WTC11 (cell line): Measurements from ENCODE around the gene SND1. TPM values are rescaled to one million over a fixed set of nuclear protein-coding genes. Genes with fewer than 3 reads are reported as not detected.

Experiments used
- ATAC-seq: fragments of 200-7000 bp; cut with Tn5 transposase; 2 replicates; pipeline ENCODE4 v1.10.0; 2021; ENCODE audit warnings: mild to moderate bottlenecking, moderate library complexity
- CTCF ChIA-PET: fragments of 300-600 bp; sonication (Branson Sonifier 250); formaldehyde crosslinking; loops from one replicate; lab custom pipeline; 2021; ENCODE audit warnings: antibody characterized with exemption; lab: Charles Lee
- POLR2A ChIA-PET: fragments of 350-600 bp; sonication (Branson Sonifier 250); formaldehyde crosslinking; loops from one replicate; lab custom pipeline; 2021; ENCODE audit warnings: antibody characterized with exemption; lab: Charles Lee
- DNase-seq: peaks from one replicate; pipeline ENCODE4 v3.0.0; 2021; ENCODE audit warnings: low spot score
- H3K27ac Mint-ChIP-seq: 2 replicates; pipeline ENCODE4 v1.8.0; 2021; ENCODE audit warnings: mixed read lengths
- H3K27me3 Mint-ChIP-seq: 2 replicates; pipeline ENCODE4 v1.8.0; 2021; ENCODE audit warnings: low read depth, mild to moderate bottlenecking, moderate library complexity, mixed read lengths
- H3K36me3 Mint-ChIP-seq: 2 replicates; pipeline ENCODE4 v1.8.0; 2021; ENCODE audit warnings: mixed read lengths
- H3K4me1 Mint-ChIP-seq: 2 replicates; pipeline ENCODE4 v1.8.0; 2022; ENCODE audit warnings: mixed read lengths
- H3K4me3 Mint-ChIP-seq: 2 replicates; pipeline ENCODE4 v1.8.0; 2021; ENCODE audit warnings: mild to moderate bottlenecking, moderate library complexity, mixed read lengths
- H3K9me3 Mint-ChIP-seq: 2 replicates; pipeline ENCODE4 v1.8.0; 2021; ENCODE audit warnings: mixed read lengths
- CBFB ChIP-seq: sonication (generic); formaldehyde crosslinking; IDR thresholded peaks from 2 replicates; pipeline ENCODE4 v1.8.1; 2022; ENCODE audit warnings: mild to moderate bottlenecking, low read depth, missing genetic modification reagents
- CREB1 ChIP-seq: sonication (generic); formaldehyde crosslinking; IDR thresholded peaks from 2 replicates; pipeline ENCODE4 v1.8.0; 2023; ENCODE audit warnings: mild to moderate bottlenecking, missing genetic modification reagents
- CREM ChIP-seq: sonication (generic); formaldehyde crosslinking; IDR thresholded peaks from 2 replicates; pipeline ENCODE4 v1.8.1; 2022; ENCODE audit warnings: mild to moderate bottlenecking, missing genetic modification reagents, moderate library complexity
- E2F1 ChIP-seq: sonication (generic); formaldehyde crosslinking; IDR thresholded peaks from 2 replicates; pipeline ENCODE4 v1.8.0; 2022; ENCODE audit warnings: mild to moderate bottlenecking, missing genetic modification reagents
- FOXP1 ChIP-seq: sonication (generic); formaldehyde crosslinking; IDR thresholded peaks from 2 replicates; pipeline ENCODE4 v1.8.0; 2022; ENCODE audit warnings: missing genetic modification reagents, mild to moderate bottlenecking, moderate library complexity, borderline replicate concordance
- IRF2 ChIP-seq: sonication (generic); formaldehyde crosslinking; IDR thresholded peaks from 2 replicates; pipeline ENCODE4 v1.8.0; 2022; ENCODE audit warnings: low read depth, missing genetic modification reagents, borderline replicate concordance
- NFYB ChIP-seq: sonication (generic); formaldehyde crosslinking; conservative IDR thresholded peaks from 2 replicates; pipeline ENCODE4 v1.8.0; 2022; ENCODE audit warnings: low read depth, missing genetic modification reagents
- NR3C1 ChIP-seq: sonication (generic); formaldehyde crosslinking; conservative IDR thresholded peaks from 2 replicates; pipeline ENCODE4 v1.8.1; 2023; ENCODE audit warnings: low read depth, mild to moderate bottlenecking, missing genetic modification reagents
- PRRX2 ChIP-seq: fragments of 250-450 bp; sonication (Bioruptor Pico); IDR thresholded peaks from 2 replicates; pipeline ENCODE4 v1.8.0; 2021; ENCODE audit warnings: mild to moderate bottlenecking
- SMAD4 ChIP-seq: sonication (generic); formaldehyde crosslinking; IDR thresholded peaks from 2 replicates; pipeline ENCODE4 v1.8.0; 2022; ENCODE audit warnings: mild to moderate bottlenecking, missing genetic modification reagents
- SOX15 ChIP-seq: fragments of 250-450 bp; sonication (Bioruptor Pico); IDR thresholded peaks from 2 replicates; pipeline ENCODE4 v1.9.0; 2021; ENCODE audit warnings: mild to moderate bottlenecking
- TEAD1 ChIP-seq: sonication (generic); formaldehyde crosslinking; IDR thresholded peaks from 2 replicates; pipeline ENCODE4 v1.8.0; 2022; ENCODE audit warnings: mild to moderate bottlenecking, missing genetic modification reagents
- USF1 ChIP-seq: sonication (generic); formaldehyde crosslinking; IDR thresholded peaks from 2 replicates; pipeline ENCODE4 v1.8.0; 2022; ENCODE audit warnings: mild to moderate bottlenecking, missing genetic modification reagents
- ZBTB21 ChIP-seq: sonication (generic); formaldehyde crosslinking; IDR thresholded peaks from 2 replicates; pipeline ENCODE4 v1.8.1; 2023; ENCODE audit warnings: mild to moderate bottlenecking, missing genetic modification reagents, borderline replicate concordance
- ZNF138 ChIP-seq: sonication (generic); formaldehyde crosslinking; conservative IDR thresholded peaks from 2 replicates; pipeline ENCODE4 v1.8.1; 2022; ENCODE audit warnings: mild to moderate bottlenecking, moderate library complexity, missing genetic modification reagents
- total RNA-seq: library from RNA; stranded (reverse); gene quantifications from 3 replicates; pipeline ENCODE4 v1.2.3, GENCODE V29; 2021
- TF ChIP-seq, protein P1 (sequence below): sonication (generic); formaldehyde crosslinking; IDR thresholded peaks from 2 replicates; pipeline ENCODE4 v1.8.0; 2023; ENCODE audit warnings: missing genetic modification reagents, mild to moderate bottlenecking, borderline replicate concordance
- TF ChIP-seq, protein P2 (sequence below): fragments of 250-450 bp; sonication (Bioruptor Pico); IDR thresholded peaks from 2 replicates; pipeline ENCODE4 v1.9.0; 2021; ENCODE audit warnings: mild to moderate bottlenecking
- TF ChIP-seq, protein P3 (sequence below): fragments of 250-450 bp; sonication (Bioruptor Pico); IDR thresholded peaks from 2 replicates; pipeline ENCODE4 v1.9.0; 2021; ENCODE audit warnings: moderate library complexity, mild to moderate bottlenecking, inconsistent platforms, borderline replicate concordance
- TF ChIP-seq, protein P4 (sequence below): sonication (generic); formaldehyde crosslinking; IDR thresholded peaks from 2 replicates; pipeline ENCODE4 v1.8.0; 2023; ENCODE audit warnings: mild to moderate bottlenecking, missing genetic modification reagents

Gene SND1
- total RNA-seq, 1 experiment from 2014 or later, result 261 TPM

- POLR2A ChIA-PET, result no interaction called here
- H3K4me1 Mint-ChIP-seq, result peaks cover 38% of the 10 kb centered on the region
- no peak for DNase-seq
- TF ChIP-seq ZBTB21 (CRISPR knock-in tag) (no peak), USF1 (CRISPR knock-in tag) (no peak), E2F1 (CRISPR knock-in tag) (no peak), SMAD4 (CRISPR knock-in tag) (no peak), CREB1 (no peak), TEAD1 (CRISPR knock-in tag) (no peak)
- TF ChIP-seq, all 79 proteins: peak for 0
- no peaks in the 10 kb centered on the region for H3K27me3 Mint-ChIP-seq
- H3K36me3 Mint-ChIP-seq, result peaks cover 2% of the 10 kb centered on the region; the same call in 1 of the 2 replicates
- CTCF ChIA-PET, result no interaction called here
- no peaks in the 10 kb centered on the region for H3K9me3 Mint-ChIP-seq
- no peak overlapping the region for H3K4me3 Mint-ChIP-seq
- no peak for ATAC-seq
- peak overlapping the region; percentile 20; the same call in 1 of the 2 replicates for H3K27ac Mint-ChIP-seq
Observed at GRCh38 chr7:127844707-127845331, 192.8 kb downstream of the SND1 start.

GRCh38 chr7:127845522-127846214 is 193.7 kb downstream of the SND1 start:
- TF ChIP-seq, protein P1, sequence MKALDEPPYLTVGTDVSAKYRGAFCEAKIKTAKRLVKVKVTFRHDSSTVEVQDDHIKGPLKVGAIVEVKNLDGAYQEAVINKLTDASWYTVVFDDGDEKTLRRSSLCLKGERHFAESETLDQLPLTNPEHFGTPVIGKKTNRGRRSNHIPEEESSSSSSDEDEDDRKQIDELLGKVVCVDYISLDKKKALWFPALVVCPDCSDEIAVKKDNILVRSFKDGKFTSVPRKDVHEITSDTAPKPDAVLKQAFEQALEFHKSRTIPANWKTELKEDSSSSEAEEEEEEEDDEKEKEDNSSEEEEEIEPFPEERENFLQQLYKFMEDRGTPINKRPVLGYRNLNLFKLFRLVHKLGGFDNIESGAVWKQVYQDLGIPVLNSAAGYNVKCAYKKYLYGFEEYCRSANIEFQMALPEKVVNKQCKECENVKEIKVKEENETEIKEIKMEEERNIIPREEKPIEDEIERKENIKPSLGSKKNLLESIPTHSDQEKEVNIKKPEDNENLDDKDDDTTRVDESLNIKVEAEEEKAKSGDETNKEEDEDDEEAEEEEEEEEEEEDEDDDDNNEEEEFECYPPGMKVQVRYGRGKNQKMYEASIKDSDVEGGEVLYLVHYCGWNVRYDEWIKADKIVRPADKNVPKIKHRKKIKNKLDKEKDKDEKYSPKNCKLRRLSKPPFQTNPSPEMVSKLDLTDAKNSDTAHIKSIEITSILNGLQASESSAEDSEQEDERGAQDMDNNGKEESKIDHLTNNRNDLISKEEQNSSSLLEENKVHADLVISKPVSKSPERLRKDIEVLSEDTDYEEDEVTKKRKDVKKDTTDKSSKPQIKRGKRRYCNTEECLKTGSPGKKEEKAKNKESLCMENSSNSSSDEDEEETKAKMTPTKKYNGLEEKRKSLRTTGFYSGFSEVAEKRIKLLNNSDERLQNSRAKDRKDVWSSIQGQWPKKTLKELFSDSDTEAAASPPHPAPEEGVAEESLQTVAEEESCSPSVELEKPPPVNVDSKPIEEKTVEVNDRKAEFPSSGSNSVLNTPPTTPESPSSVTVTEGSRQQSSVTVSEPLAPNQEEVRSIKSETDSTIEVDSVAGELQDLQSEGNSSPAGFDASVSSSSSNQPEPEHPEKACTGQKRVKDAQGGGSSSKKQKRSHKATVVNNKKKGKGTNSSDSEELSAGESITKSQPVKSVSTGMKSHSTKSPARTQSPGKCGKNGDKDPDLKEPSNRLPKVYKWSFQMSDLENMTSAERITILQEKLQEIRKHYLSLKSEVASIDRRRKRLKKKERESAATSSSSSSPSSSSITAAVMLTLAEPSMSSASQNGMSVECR (CRISPR knock-in tag), result no peak
- TF ChIP-seq, protein P2, sequence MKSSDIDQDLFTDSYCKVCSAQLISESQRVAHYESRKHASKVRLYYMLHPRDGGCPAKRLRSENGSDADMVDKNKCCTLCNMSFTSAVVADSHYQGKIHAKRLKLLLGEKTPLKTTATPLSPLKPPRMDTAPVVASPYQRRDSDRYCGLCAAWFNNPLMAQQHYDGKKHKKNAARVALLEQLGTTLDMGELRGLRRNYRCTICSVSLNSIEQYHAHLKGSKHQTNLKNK (CRISPR knock-in tag), result no peak
- no peak for TF ChIP-seq FOXP1 (CRISPR knock-in tag)
- no peak for TF ChIP-seq CBFB (CRISPR knock-in tag)
- TF ChIP-seq NFYB, result no peak
- no peak for TF ChIP-seq SOX15 (CRISPR knock-in tag)
- TF ChIP-seq, protein P3, sequence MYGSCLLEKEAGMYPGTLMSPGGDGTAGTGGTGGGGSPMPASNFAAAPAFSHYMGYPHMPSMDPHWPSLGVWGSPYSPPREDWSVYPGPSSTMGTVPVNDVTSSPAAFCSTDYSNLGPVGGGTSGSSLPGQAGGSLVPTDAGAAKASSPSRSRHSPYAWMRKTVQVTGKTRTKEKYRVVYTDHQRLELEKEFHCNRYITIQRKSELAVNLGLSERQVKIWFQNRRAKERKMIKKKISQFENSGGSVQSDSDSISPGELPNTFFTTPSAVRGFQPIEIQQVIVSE (CRISPR knock-in tag), result no peak
- peaks cover 2% of the 10 kb centered on the region; the same call in 1 of the 2 replicates for H3K36me3 Mint-ChIP-seq
- no peak overlapping the region for H3K27ac Mint-ChIP-seq
- no peaks in the 10 kb centered on the region for H3K9me3 Mint-ChIP-seq
- H3K4me1 Mint-ChIP-seq, result peaks cover 30% of the 10 kb centered on the region
- no peak for DNase-seq
- no peak for ATAC-seq
- no peak overlapping the region for H3K4me3 Mint-ChIP-seq
- ChIA-PET CTCF (no interaction called here), POLR2A (no interaction called here)
- H3K27me3 Mint-ChIP-seq, result no peaks in the 10 kb centered on the region

DNA sequence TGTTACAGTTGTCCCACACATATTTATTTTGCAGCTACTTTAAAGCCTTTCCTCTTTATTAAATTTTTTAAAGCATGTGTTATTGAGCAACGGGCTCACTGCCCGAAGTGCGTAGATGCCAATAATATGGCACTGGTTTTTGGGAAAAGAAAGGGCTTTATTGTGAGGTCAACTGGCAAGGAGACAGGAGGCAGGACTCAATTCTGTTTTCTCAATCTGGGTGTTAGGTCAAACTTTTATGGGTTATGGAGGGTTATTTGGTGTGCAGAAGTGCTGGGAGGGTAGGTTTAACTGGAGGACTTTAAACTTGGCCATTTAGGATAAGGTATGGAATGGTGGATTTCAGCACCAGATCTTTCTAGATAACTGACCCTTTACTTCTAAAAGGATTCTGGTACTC is 195.6 kb downstream of the SND1 start:
- Mint-ChIP-seq H3K4me3 (no peak overlapping the region), H3K27ac (peak overlapping the region; percentile 50), H3K36me3 (peaks cover 2% of the 10 kb centered on the region; the same call in 1 of the 2 replicates), H3K4me1 (peaks cover 19% of the 10 kb centered on the region), H3K27me3 (no peaks in the 10 kb centered on the region), H3K9me3 (no peaks in the 10 kb centered on the region)
- CTCF ChIA-PET, result interaction anchor here (1.1 kb wide), 1 partner anchor 55 kb away, joined by 4 read pairs; no protein-coding TSS in a partner anchor
- ATAC-seq (no peak), DNase-seq (no peak)
- POLR2A ChIA-PET, result no interaction called here
- TF ChIP-seq CREB1 (no peak), ZNF138 (CRISPR knock-in tag) (no peak), CREM (CRISPR knock-in tag) (no peak), PRRX2 (no peak), NR3C1 (CRISPR knock-in tag) (no peak), IRF2 (CRISPR knock-in tag) (no peak)
- TF ChIP-seq, protein P4, sequence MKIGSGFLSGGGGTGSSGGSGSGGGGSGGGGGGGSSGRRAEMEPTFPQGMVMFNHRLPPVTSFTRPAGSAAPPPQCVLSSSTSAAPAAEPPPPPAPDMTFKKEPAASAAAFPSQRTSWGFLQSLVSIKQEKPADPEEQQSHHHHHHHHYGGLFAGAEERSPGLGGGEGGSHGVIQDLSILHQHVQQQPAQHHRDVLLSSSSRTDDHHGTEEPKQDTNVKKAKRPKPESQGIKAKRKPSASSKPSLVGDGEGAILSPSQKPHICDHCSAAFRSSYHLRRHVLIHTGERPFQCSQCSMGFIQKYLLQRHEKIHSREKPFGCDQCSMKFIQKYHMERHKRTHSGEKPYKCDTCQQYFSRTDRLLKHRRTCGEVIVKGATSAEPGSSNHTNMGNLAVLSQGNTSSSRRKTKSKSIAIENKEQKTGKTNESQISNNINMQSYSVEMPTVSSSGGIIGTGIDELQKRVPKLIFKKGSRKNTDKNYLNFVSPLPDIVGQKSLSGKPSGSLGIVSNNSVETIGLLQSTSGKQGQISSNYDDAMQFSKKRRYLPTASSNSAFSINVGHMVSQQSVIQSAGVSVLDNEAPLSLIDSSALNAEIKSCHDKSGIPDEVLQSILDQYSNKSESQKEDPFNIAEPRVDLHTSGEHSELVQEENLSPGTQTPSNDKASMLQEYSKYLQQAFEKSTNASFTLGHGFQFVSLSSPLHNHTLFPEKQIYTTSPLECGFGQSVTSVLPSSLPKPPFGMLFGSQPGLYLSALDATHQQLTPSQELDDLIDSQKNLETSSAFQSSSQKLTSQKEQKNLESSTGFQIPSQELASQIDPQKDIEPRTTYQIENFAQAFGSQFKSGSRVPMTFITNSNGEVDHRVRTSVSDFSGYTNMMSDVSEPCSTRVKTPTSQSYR (CRISPR knock-in tag), result no peak
